GM18907 (cell line): ENCODE results near the gene PRRC2C.
"Not testable (repeated sequence)": the region's sequence is repeated elsewhere in the genome, so short reads cannot be mapped to it uniquely, and the experiment has no call there.

Source experiments
- ATAC-seq: cut with Tn5 transposase; IDR thresholded peaks from one replicate; pipeline ENCODE4 v1.9.1; 2021; ENCODE audit warnings: mild to moderate bottlenecking, moderate library complexity; ENCODE audit not compliant: unreplicated experiment

The PRRC2C gene

DNA sequence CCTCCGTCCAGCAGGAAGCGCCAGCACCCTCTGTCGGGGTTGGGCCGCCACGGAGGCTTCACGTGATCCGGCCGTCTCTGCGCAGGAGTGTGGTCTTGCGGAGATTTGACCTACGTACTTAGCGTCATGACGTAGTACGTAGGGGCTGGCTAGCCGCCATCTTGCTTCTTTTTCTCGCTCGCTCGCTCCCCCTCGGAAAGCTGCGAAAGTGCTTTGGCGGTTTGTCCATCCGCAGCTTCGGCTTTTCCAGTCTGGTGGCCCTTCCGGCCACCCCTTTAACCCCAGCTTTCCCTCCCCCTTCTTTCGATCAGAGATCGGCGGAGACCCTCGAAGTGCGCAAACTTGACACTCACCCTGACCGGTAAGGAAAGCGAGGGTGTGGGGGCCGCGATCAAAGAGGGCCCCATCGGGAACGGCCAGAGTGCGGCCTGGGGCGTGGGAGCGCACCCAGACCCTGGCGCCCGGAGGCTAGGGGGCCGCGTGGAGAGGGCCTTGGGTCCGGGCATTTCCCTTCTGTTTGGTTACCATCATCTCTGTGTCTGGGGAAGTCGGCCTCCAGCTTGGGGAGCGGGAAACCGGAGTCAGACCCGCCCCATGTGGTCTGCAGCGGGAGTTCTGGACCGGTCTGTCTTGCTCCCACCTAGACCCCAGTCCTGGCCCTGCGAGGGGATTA is at the start of gene PRRC2C:
PRRC2C (plus strand) TSS at position 156 of the 673 bp plus-strand sequence. CDS start 26,559 bp downstream, outside the sequence.
- peak; percentile 98 for ATAC-seq

DNA sequence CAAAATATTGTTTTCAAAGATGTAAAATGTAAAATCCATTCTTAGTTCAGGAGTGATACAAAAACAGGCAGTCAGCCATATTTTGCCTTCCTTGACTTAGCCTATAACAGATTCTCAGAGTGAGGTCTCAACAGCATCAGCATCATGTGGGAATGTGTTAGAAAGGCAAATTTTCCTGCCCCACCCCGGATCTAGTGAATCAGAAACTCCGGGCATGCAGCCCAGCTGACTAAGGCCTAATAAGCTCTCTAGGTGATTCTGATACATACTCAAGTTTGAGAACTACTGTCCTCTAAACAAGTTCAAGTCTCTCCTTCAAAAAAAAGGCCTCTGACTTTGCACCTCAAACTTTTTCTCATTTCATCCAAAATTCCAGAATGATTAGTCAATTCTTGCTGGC is 46.9 kb upstream of the PRRC2C start:
- no peak for ATAC-seq

DNA sequence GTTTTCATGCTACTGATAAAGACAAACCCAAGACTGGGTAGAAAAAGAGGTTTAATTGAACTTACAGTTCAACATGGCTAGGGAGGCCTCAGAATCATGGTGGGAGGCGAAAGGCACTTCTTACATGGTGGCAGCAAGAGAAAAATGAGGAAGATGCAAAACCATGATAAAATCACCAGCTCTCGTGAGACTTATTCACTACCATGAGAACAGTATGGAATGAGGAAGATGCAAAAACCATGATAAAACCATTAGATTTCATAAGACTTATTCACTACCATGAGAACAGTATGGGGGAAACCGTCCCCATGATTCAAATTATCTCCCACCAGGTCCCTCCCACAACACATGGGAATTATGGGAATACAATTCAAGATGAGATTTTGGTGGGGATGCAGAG is 45.1 kb upstream of the PRRC2C start:
- not testable (repeated sequence) for ATAC-seq

DNA sequence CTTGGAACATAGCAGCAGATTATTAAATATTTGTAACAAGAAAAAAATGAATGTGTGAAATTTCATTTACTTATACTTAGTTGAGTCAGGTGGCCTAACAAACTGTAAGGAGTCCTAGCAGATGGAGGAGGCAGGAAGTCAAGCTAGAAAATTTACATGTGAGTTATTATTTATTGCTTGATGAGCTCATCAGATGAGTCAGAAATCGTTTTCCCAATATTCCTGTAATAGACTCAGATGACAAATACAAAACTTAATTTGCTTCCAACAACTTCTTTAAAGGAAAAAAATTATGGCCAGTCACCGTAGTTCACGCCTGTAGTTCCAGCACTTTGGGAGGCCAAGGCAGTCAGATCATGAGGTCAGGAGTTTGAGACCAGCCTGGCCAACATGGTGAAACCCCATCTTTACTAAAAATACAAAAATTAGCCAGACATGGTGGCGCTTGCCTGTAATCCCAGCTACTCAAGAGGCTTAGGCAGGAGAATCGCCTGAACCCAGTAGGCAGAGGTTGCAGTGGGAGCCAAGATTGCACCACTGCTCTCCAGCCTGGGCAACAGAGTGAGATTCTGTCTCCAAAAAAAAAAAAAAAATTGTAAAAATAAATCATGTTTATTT is 43.9 kb upstream of the PRRC2C start:
- ATAC-seq: not testable (repeated sequence)

DNA sequence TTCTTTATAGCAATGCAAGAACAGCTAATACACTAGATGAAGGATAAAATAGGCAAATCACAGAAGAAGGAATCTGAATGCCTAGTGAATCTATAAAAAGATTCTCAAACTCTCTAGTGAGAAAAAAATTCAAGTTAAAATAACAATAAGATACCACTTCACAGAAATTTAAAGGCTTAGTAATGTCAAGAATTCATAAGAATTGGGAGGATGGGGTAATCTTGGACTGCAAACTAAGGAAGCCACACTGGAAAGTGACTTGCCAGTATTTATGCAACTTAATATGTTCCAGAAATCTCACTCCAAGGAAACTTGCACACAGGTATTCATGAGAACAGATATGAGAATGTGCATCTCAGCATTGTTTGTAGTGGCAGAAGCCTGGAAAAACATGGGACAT is 38.9 kb upstream of the PRRC2C start:
- ATAC-seq: no peak

DNA sequence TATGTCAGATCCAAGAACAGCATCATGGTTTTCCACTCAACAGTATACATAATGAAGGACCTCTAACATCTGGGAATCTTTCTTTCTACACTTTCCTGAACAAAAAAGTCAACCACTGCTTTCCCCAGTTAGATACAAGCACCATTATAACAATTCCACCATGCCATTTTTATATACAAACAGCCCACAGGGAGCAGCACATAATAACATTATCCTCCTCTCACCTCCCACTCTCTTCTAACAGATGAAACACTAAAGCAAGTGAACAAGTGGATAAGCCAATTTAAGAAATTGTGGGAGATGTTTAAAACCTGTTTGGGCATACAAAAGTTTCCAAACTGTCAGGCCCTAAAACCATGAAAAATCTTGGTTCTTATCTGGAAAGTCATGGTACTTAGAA is 29.4 kb upstream of the PRRC2C start:
- no peak for ATAC-seq

DNA sequence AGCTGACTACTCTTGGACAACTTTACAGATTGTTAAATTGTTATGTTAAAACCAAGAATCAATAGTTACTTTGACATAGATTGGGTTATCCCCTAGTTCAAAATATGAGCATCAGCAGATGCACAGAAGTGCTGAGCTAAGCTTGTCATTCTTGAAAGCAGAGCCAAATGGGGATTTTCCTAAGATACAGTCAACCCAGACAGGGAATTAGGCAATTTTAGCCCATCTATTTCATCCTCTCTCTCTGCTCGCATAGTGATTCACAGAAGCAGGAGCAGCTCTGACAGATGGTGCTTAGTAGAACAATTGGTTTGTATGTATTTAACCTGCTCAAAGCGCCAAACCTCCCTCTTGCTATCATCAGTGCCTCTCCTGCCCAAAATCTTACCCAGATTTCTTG is 27.9 kb upstream of the PRRC2C start:
- ATAC-seq: no peak

DNA sequence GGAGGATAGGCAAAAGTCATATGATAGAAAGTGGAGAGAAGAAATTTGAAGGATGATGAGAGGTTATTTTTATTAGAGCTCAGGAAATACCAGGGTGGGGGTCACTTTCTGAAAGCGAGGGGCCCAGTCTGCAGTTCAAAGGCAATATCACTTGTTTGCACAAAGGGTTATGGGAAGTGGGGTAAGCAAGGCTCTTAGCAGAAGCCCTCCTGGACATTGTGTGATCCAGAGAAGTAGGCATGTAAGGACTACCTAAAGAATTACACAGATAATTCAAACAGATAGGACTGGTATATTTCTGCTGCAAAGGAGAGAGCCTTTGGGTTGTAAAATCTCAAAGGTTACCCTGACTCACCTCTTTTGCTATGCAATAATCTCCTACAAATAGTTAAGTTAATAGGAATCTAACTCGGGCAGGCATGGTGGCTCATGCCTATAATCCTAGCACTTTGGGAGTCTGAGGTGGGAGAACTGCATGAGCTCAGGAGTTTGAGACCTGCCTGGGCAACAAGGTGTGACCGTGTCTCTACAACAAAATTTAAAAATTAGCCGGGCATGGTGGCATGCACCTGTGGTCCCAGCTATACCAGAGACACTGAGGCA is 25.2 kb upstream of the PRRC2C start:
- no peak for ATAC-seq

DNA sequence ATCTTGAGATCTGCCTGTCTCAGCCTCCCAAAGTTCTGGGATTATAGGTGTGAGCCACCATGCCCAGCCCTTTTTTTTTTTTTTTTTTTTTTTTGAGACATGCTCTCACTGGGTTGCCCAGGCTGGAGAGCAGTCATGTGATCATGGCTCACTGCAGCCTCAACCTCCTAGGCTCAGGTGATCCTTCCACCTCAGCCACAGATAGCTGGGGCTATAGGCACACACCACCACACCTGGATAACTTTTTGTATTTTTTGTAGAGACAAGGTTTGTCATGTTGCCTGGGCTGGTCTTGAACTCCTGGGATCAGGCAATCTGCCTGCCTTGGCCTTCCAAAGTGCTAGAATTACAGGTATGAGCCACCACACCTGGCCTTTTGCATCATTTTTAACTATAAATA is 17.7 kb upstream of the PRRC2C start:
- no peak for ATAC-seq

DNA sequence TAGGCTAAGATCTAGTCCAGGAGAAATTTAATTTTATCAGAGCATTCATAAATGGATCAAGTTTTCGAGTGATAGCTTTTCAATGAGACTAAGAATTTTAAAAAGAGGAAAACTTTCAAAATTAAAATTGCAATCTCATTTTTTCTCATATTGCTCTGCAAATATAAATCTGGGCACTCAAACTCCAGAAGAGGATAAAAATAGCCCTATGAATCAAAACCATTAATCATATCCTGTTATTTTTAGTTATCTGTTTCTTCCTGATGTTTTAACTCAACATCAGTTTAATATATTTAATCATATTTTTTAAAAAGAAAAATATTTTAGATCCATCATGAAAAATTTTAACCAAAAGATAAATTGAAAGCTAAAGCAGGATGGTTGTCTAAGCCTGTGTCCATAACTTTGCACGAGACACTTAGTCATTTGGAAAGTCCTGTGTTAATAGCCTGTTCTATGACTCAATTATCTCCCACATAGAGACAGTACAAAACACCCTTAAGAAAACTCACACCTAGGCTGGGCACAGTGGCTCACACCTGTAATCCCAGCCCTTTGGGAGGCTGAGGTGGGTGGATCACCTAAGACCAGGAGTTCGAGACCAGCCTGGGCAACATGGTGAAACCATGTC is 17.1 kb upstream of the PRRC2C start:
- ATAC-seq: peak; percentile 65

DNA sequence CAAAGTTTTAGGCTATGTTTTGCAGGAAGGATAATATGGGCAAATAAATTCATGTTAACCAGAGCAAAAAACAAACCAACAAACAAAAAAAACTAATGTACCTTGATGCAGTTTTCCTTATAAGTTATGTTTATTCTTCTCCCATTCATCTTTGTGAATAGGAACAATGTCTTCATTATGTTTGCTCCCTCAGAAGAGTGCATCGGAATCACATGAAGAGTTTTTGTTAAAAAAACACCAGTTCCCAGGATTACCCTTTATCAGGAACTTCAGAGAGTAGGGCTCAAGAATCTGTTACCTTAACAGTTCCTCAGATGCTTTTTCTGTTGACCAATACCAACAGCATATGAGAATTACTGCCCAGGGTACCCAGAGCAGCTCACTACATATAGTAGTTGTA is 14.6 kb upstream of the PRRC2C start:
- no peak for ATAC-seq

DNA sequence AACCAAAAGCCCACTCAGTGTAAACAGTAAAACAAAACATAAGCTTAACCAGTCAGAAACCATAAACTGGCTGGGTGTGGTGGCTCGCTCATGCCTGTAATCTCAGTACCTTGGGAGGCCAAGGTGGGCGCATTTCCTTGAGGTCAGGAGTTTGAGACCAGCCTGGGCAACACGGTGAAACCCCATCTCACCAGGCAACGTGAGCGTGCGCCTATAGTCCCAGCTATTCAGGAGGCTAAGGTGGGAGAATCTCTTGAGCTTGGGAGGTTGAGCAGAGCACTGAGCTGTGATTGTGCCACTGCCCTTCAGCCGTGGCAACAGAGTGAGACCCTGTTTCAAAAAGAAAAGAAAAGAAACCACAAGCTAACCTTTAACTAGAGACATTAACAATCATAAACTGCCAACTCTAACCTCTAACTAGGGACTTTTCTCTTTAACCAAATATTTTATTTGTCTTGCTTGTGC is 13.1 kb upstream of the PRRC2C start:
- ATAC-seq: peak; percentile 81

DNA sequence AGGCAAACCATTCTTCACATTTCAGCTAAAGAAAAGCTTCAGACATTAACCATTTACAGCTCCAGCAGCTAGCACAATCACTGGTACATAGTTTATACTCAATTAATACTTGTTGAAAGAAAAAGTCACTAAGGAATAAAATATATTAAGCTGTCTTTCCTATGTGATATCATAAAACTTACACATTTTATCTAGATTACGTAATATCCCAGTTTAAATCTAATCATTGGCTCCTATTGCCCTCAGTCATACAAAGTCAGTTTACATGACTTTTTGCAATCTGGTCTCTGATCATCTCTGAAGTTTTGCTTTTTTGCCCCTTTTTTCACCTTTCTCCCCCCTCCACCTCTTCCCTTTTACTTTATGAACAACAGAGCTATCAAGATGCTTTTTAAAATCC is 8.5 kb upstream of the PRRC2C start:
- no peak for ATAC-seq

DNA sequence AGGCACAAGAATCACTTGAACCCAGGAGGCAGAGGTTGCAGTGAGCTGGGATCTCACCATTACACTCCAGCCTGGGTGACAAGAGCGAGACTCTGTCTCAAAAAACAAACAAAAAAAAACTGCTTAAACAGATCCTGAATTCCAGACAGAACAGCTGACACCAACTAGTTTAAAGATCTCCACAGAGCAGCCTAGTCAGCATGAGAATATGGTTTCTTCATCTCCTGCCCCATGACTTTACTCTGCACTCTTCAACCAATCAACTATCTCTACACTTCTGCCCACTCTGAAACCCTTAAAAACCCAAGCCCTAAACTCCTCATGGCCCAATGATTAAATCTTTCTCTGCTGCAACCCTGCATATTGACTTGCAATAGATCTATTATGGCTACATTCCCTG is 7.5 kb upstream of the PRRC2C start:
- no peak for ATAC-seq

DNA sequence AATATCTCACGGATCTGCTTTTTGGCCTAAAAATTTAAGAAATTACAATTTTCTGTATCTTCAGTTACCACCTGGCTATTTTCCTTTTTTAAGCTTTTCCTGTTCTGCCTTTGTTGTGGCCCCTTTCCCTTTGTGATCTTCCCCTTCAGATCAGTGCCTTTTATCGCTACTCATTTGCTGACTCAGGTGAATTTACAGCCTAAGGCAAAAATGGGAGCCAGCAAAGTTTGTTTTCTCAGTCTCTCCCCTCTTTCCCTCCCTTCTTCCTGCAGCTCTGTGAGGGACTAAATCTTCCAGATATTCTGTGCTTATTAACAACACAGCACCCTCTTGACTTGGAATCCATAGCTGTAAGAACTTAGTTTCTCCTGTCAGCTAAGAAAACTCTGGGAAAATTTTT is 5.3 kb upstream of the PRRC2C start:
- ATAC-seq: no peak

DNA sequence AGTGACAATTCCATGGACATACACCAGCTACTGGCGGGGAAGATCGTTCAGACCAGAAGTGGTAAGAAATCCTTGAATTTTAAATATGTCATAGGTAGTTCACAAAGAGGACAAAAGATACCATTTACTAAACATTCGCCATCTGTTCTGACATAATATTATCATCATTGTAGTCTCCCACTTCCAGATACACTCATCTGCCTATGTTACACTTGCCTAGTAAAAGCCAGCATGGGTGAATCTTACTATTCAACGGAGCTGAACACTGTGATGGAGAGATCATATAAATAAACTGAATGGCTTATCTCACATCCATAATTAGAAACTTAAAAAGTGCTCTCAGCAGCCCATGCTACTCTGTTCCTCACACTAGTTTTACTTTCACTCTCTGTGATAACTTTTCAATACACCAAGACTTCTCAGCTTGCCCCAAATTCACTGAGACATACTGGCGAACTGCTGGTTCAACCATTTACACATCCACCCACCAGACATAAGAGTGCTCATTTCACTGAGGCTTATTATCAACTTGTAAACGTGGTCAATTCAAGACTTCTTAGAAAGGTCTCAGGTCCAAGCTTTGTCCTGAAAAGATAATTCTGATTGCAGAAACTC is 463 bp upstream of the PRRC2C start:
- peak; percentile 67 for ATAC-seq

DNA sequence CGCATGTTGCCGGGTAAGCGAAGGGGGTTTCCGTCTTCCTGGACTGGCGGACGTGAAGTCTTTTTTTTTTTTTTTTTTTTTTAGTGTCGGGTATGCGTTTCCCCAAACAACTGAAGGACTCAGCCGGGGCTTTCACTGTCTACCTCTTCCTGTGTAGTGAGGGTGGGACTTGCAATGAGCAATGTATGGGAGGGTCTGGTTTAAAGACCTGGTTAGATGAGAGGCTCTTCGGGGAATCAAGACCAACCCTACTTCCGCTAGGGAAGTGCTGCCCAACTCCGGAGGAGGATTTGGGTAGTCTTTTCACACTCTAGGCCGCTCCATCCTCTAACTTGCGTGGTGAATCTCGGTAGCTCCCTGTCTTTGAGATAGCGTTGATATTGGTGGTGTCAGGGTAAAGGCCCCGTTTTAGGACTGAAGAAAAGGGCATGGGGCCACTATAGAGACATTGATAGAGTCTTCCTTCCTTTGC is 754 bp downstream of the PRRC2C start:
- peak; percentile 46 for ATAC-seq

DNA sequence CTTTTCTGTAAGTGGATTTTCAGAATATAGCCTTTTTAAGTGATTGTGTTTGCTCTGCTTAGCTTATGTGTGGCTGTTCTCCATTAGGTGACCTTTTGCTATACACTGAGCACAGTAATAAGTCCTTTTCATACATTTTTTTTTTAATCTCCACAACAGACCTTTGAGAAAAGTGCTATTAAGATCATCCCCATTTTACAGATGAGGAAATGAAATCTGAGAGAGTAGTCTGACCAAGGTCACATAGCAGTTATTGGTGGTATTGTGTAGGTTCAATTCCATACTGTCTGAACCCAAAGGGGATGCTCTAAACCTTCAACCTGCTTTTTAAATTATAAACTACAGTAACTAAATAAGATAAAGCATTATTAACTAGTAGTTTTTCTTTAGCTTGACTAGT is 1.7 kb downstream of the PRRC2C start:
- no peak for ATAC-seq

DNA sequence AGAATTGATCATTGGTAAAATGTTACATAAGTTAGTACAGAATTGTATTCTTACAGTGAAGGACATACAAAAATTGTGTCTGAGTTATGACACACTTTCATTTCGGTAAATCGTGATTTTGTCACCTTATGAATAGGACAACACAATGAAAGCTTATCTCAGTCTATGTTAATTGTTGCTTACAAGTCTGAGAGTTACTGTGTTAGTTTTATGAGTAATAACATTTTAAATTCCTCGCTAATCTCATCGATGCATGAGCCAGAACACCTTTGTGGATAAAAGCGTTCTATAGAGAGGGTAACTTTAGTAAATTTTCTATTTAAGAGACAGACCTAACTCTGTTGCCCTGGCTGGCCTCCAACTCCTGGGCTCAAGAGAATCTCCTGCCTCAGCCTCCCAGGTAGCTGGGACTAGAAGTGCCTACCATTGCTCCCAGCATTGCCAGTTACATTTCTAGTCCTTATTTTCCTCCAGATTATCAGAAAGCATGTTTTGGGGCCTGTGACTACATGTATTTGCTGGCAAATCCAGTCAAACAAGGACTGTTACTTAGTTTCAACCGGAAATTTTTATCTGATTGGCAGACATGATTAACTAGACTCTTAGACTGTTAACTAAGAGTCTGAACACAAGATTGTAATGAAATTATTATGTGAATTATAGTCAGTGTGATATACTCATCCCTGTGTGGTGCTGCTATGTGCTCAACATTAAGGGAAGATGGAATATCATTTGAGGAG is 3.0 kb downstream of the PRRC2C start:
- no peak for ATAC-seq

DNA sequence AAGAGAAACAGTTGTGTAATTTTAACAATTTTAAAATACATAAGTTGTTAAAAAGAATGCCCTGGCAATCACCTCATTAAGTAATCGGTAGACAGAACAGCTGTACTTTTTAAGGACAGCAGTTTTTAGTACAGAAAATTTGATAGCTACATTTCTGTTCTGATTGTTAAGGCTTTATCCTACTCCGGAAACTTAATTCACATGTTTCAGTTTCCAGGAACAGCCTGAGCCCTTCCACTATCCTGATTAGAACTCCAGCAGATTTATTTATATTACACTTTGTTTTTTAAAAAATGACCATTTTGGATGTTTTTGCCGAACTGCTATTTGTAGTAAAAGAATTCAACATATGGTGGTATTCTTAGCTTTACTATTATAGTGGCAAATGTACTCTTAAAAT is 8.7 kb downstream of the PRRC2C start:
- ATAC-seq: no peak

DNA sequence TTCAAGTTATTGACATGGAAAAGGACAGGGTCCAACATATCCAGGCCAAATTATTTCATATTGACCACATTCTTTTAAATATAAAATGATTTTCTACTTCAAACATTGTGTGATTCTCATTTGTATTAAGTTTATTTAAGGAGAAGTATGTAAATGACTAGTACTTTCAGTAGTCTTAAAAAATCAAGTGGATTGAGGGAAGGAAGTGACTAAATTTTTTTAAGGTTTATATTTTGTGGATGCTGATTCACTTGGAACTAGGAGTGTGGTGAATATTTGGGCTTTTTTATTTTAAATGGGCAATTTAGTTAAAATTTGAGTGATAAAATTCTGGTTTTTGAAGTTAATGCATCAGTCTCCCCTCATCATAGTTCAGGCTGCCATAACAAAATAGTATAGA is 10.1 kb downstream of the PRRC2C start:
- ATAC-seq: no peak
